Ammon's horn (tissue), 1 donor: ENCODE data around the gene ABCA8.
"Not testable (repeated sequence)": the region's sequence is repeated elsewhere in the genome, so short reads cannot be mapped to it uniquely, and the experiment has no call there.

Experiments
- DNase-seq: peaks from one replicate; pipeline ENCODE4 v3.0.0-alpha.2; 2016; ENCODE audit warnings: low spot score

Gene ABCA8

DNA sequence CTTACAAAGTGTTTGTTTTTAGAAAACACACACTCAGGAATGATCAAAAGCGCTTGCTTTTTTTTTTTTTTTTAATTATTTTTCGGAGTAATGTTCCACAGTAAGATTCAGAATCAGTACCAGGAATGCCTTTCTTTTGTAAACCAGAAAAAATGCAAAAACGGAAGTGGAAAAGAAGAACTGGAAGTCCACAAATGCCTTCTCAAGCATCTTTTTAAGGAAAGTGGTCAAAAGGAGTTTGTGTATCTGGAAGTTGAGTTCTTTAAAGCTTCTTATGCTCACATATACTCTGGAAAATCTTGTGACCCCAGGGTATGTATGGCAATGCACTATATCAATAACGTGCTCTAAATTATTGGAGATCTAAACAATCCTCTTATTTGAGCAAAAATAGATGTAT lies 126.0 kb downstream of the ABCA8 start:
- no peak for DNase-seq

DNA sequence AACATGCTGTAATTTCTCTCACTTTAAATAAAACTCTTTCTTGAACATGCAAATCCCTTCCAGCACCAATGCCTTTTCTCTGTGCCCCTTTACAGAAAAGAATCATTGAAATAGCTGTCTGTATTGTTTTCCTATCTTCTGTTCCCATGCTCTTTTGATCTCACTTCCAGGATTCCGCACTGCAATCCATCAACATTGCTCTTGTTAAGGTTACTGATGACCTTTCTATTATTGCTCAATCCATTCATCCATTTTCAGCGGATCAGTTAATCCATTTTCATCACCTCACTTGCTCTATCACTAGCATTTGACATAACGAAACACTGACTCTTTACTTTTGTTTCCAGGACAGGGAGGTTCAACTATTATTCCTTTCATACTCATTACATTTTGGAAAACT lies 130.5 kb downstream of the ABCA8 start:
- DNase-seq: no peak

DNA sequence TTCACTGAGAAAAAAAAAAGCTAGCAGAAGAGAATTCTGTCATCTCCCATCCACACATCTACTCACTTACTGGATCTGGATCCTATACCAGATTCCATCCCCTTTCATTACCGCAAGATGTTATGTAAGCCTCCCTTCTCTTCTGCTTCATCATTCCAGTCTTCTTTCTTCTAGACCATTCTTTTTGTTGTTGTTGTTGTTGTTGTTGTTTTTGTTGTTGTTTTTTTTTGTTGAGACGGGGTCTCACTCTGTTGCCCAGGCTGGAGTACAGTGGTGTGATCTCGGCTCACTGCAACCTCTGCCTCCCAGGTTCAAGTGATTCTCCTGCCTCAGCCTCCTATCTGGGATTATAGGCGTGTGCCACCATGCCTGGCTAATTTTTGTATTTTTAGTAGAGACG lies 131.0 kb downstream of the ABCA8 start:
- not testable (repeated sequence) for DNase-seq

DNA sequence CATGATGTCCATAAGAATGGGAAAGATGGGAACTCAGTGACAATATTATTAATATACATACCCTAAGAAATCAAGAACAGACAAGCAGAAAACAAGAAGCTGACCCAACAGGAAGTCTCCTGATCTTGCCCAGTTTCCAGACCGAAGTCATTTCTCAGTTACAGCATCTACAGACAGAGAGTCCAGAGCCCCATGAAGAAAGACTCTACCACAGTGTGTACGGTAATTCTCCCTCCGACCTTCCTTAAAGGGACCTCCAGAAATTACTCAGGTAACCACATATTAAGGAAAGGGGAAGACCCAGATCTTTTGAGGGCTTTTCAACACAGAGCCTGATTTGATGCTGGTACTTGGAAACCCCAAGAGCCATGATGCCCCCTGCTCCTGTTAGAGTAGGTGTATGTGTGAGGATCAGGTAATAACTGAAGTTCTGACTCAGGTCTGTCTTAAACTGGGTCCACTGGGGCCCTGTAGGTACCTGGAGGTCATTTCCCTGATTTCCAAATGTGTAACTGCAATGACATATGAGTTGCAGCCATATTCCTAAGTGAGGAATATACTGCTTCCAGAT lies 132.4 kb downstream of the ABCA8 start:
- DNase-seq: no peak

DNA sequence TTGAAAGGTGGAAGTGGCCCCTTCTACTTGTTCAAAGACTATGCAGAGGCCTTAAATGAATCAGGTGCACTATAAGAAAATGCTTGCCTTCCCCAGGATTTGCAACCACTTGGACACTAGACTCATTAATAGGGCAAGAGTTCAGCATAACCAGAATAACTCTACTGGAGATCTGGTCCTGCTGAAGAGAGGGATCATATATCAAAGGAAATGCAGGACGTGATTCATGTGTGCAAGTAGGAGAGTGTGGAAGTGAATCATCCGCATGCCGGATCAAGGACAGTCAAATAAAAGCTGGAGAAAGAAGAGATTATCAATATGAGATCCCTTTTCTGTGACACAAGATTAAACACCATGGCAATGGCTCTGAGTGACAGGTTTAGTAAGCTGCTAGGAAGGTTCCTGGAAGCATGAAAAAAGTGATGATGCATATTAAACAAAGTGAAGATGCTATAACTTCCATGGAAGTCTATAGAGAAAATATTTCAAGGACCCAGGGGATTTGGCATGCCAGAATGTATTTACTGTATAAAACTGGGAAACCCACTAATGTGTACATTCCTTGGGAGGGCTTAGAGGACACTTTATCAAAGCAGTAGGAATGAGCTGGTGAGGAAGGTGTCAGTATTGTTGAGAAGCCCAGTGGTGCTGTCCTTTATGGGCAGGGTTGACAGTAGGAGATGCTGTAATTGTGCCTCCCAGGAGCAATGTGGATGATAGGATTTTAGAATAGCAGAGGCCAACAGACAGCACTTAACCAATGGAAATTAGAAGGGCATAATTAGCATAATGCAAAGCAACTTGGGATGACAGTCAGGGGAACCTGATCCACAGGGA lies 133.1 kb downstream of the ABCA8 start:
- no peak for DNase-seq

DNA sequence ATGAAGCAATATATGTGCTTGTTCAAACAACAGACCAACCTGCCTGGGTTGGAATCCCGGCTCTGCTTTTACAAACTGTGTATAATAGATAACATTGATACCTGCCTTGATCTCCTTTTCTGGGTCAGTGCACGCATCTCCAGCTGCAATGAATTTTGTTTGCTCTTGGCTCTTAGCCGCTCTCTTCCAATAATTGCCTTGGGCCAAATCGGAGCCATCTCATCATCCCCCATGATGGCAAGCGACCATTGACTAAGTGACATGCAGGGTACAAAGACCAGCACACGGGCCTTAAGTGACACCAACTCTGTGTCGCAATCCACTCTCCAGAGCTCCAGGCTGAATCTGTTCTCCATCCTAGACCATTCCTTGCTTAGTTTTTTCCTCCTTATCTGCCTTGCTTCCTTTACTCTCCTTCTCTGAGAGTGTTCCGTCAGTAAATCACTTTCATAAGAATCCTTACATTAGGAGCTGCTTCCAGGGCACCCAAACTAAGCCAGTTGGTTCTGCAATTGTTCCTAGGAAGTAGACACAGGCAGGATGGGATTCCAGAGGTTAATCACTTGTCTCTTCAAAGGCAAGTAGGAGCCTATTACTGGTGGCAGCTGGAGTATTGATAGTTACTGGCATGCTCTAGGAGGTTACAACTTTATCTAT lies 134.2 kb downstream of the ABCA8 start:
- DNase-seq: no peak

DNA sequence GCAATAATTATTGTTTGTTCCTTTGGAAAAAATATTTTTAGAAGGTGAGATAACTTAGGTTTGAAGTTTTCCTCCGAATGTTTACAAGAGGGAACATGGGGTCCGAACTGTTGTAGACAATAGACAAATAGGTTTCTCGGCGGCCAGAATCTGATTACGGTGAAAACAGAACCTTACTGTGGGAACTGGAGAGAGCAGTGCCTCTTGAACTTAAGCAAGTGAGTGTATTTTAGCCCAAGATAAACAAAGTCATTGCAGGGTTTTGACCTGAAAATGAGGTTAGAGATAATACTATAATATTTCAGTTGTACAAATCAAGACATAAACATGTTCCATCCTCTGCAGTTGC lies 134.7 kb downstream of the ABCA8 start:
- DNase-seq: no peak

DNA sequence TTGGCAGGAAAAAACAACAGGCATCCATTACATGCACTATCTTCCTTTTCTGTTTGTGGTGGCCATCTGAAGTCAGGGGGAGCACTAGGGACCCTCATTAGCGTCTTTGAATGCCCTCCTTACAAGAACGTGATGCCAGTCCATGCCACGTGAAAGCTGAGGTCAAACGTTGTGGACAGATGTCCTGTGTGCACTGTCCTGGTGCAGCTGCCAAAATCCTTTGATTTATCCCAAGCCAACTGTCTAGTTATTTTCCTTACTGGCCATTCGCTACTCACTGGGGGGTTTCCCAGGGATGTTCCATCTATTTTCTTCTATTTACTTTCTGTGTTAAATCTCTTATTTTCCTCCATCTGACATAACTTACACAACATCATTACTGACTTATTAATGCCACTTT lies 135.7 kb downstream of the ABCA8 start:
- peak; percentile 22 for DNase-seq
